Calu3 (cell line): ENCODE results near the gene TIGIT. TPM values are rescaled to one million over a fixed set of nuclear protein-coding genes. Genes with fewer than 3 reads are reported as not detected.
"Not testable (repeated sequence)": the region's sequence is repeated elsewhere in the genome, so short reads cannot be mapped to it uniquely, and the experiment has no call there.

ENCODE experiments used
- BruUV-seq: library from RNA; stranded (reverse); fragments of 400-500 nt; replicated peaks from 2 replicates; lab custom pipeline; 2021; lab: Mats Ljungman, UMichigan
- CTCF ChIA-PET: fragments of 300-600 bp; sonication (Branson Sonifier 250); formaldehyde crosslinking; loops from one replicate; lab custom pipeline; 2022; ENCODE audit warnings: antibody characterized with exemption; lab: Charles Lee
- DNase-seq: peaks from one replicate; pipeline ENCODE4 v3.0.0; 2022
- H3K27ac Mint-ChIP-seq: one replicate; pipeline ENCODE4 v1.8.0; 2022; ENCODE audit warnings: mixed read lengths; ENCODE audit not compliant: unreplicated experiment
- H3K27me3 Mint-ChIP-seq: one replicate; pipeline ENCODE4 v1.8.0; 2022; ENCODE audit warnings: mixed read lengths; ENCODE audit not compliant: unreplicated experiment
- H3K36me3 Mint-ChIP-seq: one replicate; pipeline ENCODE4 v1.8.0; 2022; ENCODE audit warnings: mild to moderate bottlenecking, moderate library complexity, mixed read lengths; ENCODE audit not compliant: insufficient read depth, unreplicated experiment
- H3K4me1 Mint-ChIP-seq: one replicate; pipeline ENCODE4 v1.8.0; 2022; ENCODE audit warnings: mild to moderate bottlenecking, low read depth, mixed read lengths; ENCODE audit not compliant: unreplicated experiment
- H3K4me3 Mint-ChIP-seq: one replicate; pipeline ENCODE4 v1.8.0; 2022; ENCODE audit warnings: mild to moderate bottlenecking, low read depth, moderate library complexity, mixed read lengths; ENCODE audit not compliant: unreplicated experiment
- H3K9me3 Mint-ChIP-seq: one replicate; pipeline ENCODE4 v1.8.0; 2022; ENCODE audit warnings: low read depth, mixed read lengths; ENCODE audit not compliant: unreplicated experiment
- CTCF ChIP-seq: fragments of 200-600 bp; IDR thresholded peaks from one replicate; pipeline ENCODE4 v1.8.0; 2022; ENCODE audit warnings: antibody characterized with exemption; ENCODE audit not compliant: unreplicated experiment
- intact Hi-C: fragments of 100-400 bp; cut with micrococcal nuclease; formaldehyde crosslinking; loops from one replicate; pipeline ENCODE4 v1.10.0; 2022; ENCODE audit not compliant: unreplicated experiment
- total RNA-seq: library from RNA; stranded (reverse); gene quantifications from 2 replicates; pipeline ENCODE4 v1.2.3, GENCODE V29; 2022

TIGIT gene
- total RNA-seq, 1 experiment from 2014 or later, result not detected

GRCh38 chr3:114260152-114260551, 33.7 kb upstream of the TIGIT start:
- H3K4me3 Mint-ChIP-seq, result no peak overlapping the region
- H3K9me3 Mint-ChIP-seq, result peaks cover 7% of the 10 kb centered on the region
- H3K27ac Mint-ChIP-seq, result no peak overlapping the region
- CTCF ChIA-PET, result no interaction called here
- no peaks in the 10 kb centered on the region for H3K4me1 Mint-ChIP-seq
- no peaks in the 10 kb centered on the region for H3K36me3 Mint-ChIP-seq
- BruUV-seq, result no TSS peak
- peaks cover 27% of the 10 kb centered on the region for H3K27me3 Mint-ChIP-seq
- intact Hi-C loops, result no loop called here
- DNase-seq, result no peak
- TF ChIP-seq CTCF, result no peak

- intact Hi-C loops, result no loop called here
- TF ChIP-seq CTCF, result no peak
- no TSS peak for BruUV-seq
- no peak for DNase-seq
- no peaks in the 10 kb centered on the region for H3K36me3 Mint-ChIP-seq
- CTCF ChIA-PET, result interaction anchor here (0.7 kb wide), 1 partner anchor 25 kb away, joined by 4 read pairs; no protein-coding TSS in a partner anchor
- H3K27ac Mint-ChIP-seq, result no peak overlapping the region
- no peaks in the 10 kb centered on the region for H3K4me1 Mint-ChIP-seq
- H3K9me3 Mint-ChIP-seq, result peaks cover 7% of the 10 kb centered on the region
- H3K4me3 Mint-ChIP-seq, result no peak overlapping the region
- peaks cover 31% of the 10 kb centered on the region for H3K27me3 Mint-ChIP-seq
Measured at GRCh38 chr3:114270019-114270418, 23.8 kb upstream of the TIGIT start.

GRCh38 chr3:114272271-114272670, 21.6 kb upstream of the TIGIT start:
- no TSS peak for BruUV-seq
- intact Hi-C loops, result no loop called here
- no peak for DNase-seq
- Mint-ChIP-seq H3K4me3 (no peak overlapping the region), H3K9me3 (peaks cover 7% of the 10 kb centered on the region), H3K4me1 (no peaks in the 10 kb centered on the region), H3K36me3 (no peaks in the 10 kb centered on the region), H3K27ac (no peak overlapping the region), H3K27me3 (peaks cover 12% of the 10 kb centered on the region)
- CTCF ChIA-PET, result no interaction called here
- no peak for TF ChIP-seq CTCF

GRCh38 chr3:114274929-114275328, 18.9 kb upstream of the TIGIT start:
- Mint-ChIP-seq H3K27ac (no peak overlapping the region), H3K4me3 (no peak overlapping the region), H3K36me3 (no peaks in the 10 kb centered on the region), H3K9me3 (peaks cover 5% of the 10 kb centered on the region), H3K4me1 (no peaks in the 10 kb centered on the region), H3K27me3 (peaks cover 12% of the 10 kb centered on the region)
- no TSS peak for BruUV-seq
- intact Hi-C loops, result no loop called here
- CTCF ChIA-PET, result no interaction called here
- no peak for DNase-seq
- no peak for TF ChIP-seq CTCF

GRCh38 chr3:114276856-114277255, 17.0 kb upstream of the TIGIT start:
- H3K27me3 Mint-ChIP-seq, result peaks cover 12% of the 10 kb centered on the region
- H3K36me3 Mint-ChIP-seq, H3K9me3 Mint-ChIP-seq, DNase-seq, BruUV-seq, H3K4me1 Mint-ChIP-seq, intact Hi-C loops, H3K27ac Mint-ChIP-seq, CTCF ChIA-PET, H3K4me3 Mint-ChIP-seq: not testable (repeated sequence)
